Ishikawa (cell line): Measurements from ENCODE around the gene PLRG1.

Experiments used
- CREB1 ChIP-seq: IDR thresholded peaks from 2 replicates; pipeline ENCODE4 v1.6.1; 2012; ENCODE audit warnings: low read depth
- RAD21 ChIP-seq: IDR thresholded peaks from 2 replicates; pipeline ENCODE4 v1.6.1; 2012; ENCODE audit warnings: low read depth
- USF1 ChIP-seq: IDR thresholded peaks from 2 replicates; pipeline ENCODE4 v1.6.1; 2012

DNA sequence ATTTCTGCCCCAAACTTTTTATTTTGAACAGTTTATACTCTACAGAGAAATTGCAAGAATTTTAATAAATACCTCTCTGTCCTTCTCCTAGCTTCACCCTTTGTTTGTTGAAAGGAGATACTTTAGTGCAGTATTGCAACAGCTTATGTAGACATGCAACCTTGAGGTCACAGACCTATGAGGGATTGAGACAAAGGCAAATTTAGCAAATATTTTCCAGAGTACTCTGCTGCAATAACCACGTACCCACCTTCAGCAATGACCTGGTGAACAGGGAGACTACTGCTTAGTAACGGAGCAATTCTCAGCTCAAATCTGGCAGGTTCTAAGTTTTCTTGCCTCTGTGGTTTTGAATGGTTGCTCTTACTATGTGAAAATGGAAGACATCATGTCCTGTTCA lies 27.1 kb upstream of the PLRG1 start:
- TF ChIP-seq CREB1 = no peak
- no peak for TF ChIP-seq USF1
- TF ChIP-seq RAD21 = no peak
